ENCODE measurements around the gene PSME2.
A peak's percentile ranks its signal among the peaks of the same experiment; 100 is the strongest.

The PSME2 gene

GRCh38 chr14:24138396-24139271 is 7.8 kb downstream of the PSME2 start:
- no peak for DNase-seq (ENCODE audit: low read depth, low spot score)
- no peak overlapping the region for H3K4me3 ChIP-seq (ENCODE audit: low read length)

GRCh38 chr14:24137529-24138395 is 8.6 kb downstream of the PSME2 start:
- no peak for DNase-seq (ENCODE audit: low read depth, low spot score)
- H3K4me3 ChIP-seq (ENCODE audit: low read length) = no peak overlapping the region

- DNase-seq (ENCODE audit: low read depth, low spot score) = no peak
- peak overlapping the region; percentile 83 for H3K4me3 ChIP-seq (ENCODE audit: low read length)
These were observed 9.5 kb downstream of the PSME2 start for GRCh38 chr14:24136684-24137528.

- H3K4me3 ChIP-seq (ENCODE audit: low read length) = peak within 1 kb of the TSS; percentile 83
- peak; percentile 82 for DNase-seq (ENCODE audit: low read depth, low spot score)
These were observed 10.4 kb downstream of the PSME2 start, which contains the start of gene PSME1 for GRCh38 chr14:24135834-24136683. Gene PSME1 (plus strand): TSS chr14:24136194. CDS start chr14:24136263, 69 bp downstream.

GRCh38 chr14:24135584-24135833 is 10.9 kb downstream of the PSME2 start:
- no peak for DNase-seq (ENCODE audit: low read depth, low spot score)
- peak overlapping the region; percentile 83 for H3K4me3 ChIP-seq (ENCODE audit: low read length)

- no peak overlapping the region for H3K4me3 ChIP-seq (ENCODE audit: low read length)
- no peak for DNase-seq (ENCODE audit: low read depth, low spot score)
These were observed 12.7 kb downstream of the PSME2 start for GRCh38 chr14:24133735-24134134.

GRCh38 chr14:24132976-24133375 is 13.4 kb downstream of the PSME2 start:
- no peak for DNase-seq (ENCODE audit: low read depth, low spot score)
- no peak overlapping the region for H3K4me3 ChIP-seq (ENCODE audit: low read length)

GRCh38 chr14:24132061-24132685 is 14.2 kb downstream of the PSME2 start:
- DNase-seq (ENCODE audit: low read depth, low spot score) = no peak
- H3K4me3 ChIP-seq (ENCODE audit: low read length) = no peak overlapping the region

- H3K4me3 ChIP-seq (ENCODE audit: low read length) = no peak overlapping the region
These were observed 14.9 kb downstream of the PSME2 start for GRCh38 chr14:24131549-24131966.

GRCh38 chr14:24130717-24131548 is 15.5 kb downstream of the PSME2 start:
- H3K4me3 ChIP-seq (ENCODE audit: low read length) = no peak overlapping the region
- DNase-seq (ENCODE audit: low read depth, low spot score) = no peak

More at GRCh38 chr14:24131549-24131966, 14.9 kb downstream of the PSME2 start:
- no peak for DNase-seq (ENCODE audit: low read depth, low spot score)

GRCh38 chr14:24130380-24130716 is 16.1 kb downstream of the PSME2 start, which contains the start of gene FITM1:
Gene FITM1 (plus strand): TSS chr14:24130659. CDS start chr14:24131564, 905 bp downstream.
- no peak for DNase-seq (ENCODE audit: low read depth, low spot score)
- H3K4me3 ChIP-seq (ENCODE audit: low read length) = no peak within 1 kb of the TSS

GRCh38 chr14:24129410-24129998 is 16.9 kb downstream of the PSME2 start:
- no peak overlapping the region for H3K4me3 ChIP-seq (ENCODE audit: low read length)
- DNase-seq (ENCODE audit: low read depth, low spot score) = no peak

- no peak for DNase-seq (ENCODE audit: low read depth, low spot score)
- no peak overlapping the region for H3K4me3 ChIP-seq (ENCODE audit: low read length)
These were observed 18.7 kb downstream of the PSME2 start for GRCh38 chr14:24127673-24128072.

- DNase-seq (ENCODE audit: low read depth, low spot score) = no peak
- no peak overlapping the region for H3K4me3 ChIP-seq (ENCODE audit: low read length)
These were observed 19.5 kb downstream of the PSME2 start for GRCh38 chr14:24126939-24127338.

- no peak overlapping the region for H3K4me3 ChIP-seq (ENCODE audit: low read length)
- no peak for DNase-seq (ENCODE audit: low read depth, low spot score)
These were observed 22.7 kb downstream of the PSME2 start for GRCh38 chr14:24123424-24124417.

GRCh38 chr14:24122898-24123297 is 23.5 kb downstream of the PSME2 start:
- no peak overlapping the region for H3K4me3 ChIP-seq (ENCODE audit: low read length)
- DNase-seq (ENCODE audit: low read depth, low spot score) = no peak

All from Jurkat, Clone E6-1 (cell line).